ENCODE results near the gene CXCL13.
A peak's percentile ranks its signal among the peaks of the same experiment; 100 is the strongest.

DNA sequence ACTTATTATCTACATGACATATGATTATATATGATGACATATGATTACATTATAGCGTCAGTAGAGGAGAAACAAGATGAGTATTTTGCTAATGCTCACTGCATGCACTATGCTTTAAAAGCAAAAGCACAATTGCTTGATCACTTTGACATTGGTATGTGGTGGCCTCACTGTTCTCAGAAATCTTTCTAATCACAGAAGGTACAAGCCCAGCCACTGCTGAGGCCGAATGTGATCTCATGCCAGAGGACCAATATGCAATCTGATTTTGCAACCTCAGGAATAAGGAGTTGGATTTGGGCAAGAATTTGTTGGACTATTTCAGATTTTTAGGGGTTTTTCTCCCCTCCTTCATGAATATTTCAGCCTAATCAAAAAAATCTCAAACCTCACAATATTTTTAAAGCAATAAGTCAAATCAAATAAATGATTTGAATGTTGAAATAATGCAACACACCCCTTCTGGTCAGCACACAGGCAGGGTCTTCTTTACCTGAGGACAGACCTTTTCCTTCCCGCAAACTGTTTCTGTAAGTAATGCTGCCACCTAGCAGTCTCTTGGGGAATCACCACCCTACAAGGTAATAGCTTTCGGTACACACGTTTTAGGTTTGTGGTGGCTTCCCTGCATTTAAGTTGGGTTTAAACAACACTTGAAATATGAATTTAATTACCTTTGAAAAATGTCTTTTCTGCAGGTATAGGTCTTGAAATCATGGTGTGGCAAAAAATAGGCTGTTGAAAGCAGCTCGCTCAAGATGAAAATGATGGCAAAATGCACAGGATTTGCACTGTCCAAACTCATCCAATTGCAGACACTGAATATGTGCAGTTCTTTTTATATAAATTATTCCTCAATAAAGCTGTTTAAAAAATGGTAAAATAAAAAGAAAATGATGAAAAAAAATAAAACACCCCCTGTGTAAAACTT is 4.8 kb upstream of the CXCL13 start:
- TF ChIP-seq, protein P1, sequence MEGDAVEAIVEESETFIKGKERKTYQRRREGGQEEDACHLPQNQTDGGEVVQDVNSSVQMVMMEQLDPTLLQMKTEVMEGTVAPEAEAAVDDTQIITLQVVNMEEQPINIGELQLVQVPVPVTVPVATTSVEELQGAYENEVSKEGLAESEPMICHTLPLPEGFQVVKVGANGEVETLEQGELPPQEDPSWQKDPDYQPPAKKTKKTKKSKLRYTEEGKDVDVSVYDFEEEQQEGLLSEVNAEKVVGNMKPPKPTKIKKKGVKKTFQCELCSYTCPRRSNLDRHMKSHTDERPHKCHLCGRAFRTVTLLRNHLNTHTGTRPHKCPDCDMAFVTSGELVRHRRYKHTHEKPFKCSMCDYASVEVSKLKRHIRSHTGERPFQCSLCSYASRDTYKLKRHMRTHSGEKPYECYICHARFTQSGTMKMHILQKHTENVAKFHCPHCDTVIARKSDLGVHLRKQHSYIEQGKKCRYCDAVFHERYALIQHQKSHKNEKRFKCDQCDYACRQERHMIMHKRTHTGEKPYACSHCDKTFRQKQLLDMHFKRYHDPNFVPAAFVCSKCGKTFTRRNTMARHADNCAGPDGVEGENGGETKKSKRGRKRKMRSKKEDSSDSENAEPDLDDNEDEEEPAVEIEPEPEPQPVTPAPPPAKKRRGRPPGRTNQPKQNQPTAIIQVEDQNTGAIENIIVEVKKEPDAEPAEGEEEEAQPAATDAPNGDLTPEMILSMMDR (IDR thresholded peaks at IDR 0.05): peak; percentile 80
- TF ChIP-seq EZH2 (IDR thresholded peaks at IDR 0.05): no peak

Measured in neural progenitor cell (in vitro differentiated cells).